K562 (cell line): Measurements from ENCODE around the gene ANXA2. TPM values are rescaled to one million over a fixed set of nuclear protein-coding genes. Genes with fewer than 3 reads are reported as not detected.

ENCODE experiments used
- CCAR2 ChIP-seq: fragments of 200-400 bp; formaldehyde crosslinking; IDR thresholded peaks from 2 replicates; pipeline ENCODE4 v1.6.1; 2017; ENCODE audit warnings: mild to moderate bottlenecking, low read depth, low read length
- CCNT2 ChIP-seq: IDR thresholded peaks from 2 replicates; pipeline ENCODE4 v1.6.1; 2011; ENCODE audit warnings: borderline replicate concordance, low read depth, mild to moderate bottlenecking, moderate library complexity, mixed read lengths, low read length; ENCODE audit not compliant: insufficient read length; ENCODE audit errors: extremely low read depth
- ETV5 ChIP-seq: sonication (generic); formaldehyde crosslinking; IDR thresholded peaks from 2 replicates; pipeline ENCODE4 v1.4.0; 2020; ENCODE audit warnings: low read depth, mild to moderate bottlenecking, missing genetic modification reagents
- EWSR1 ChIP-seq: fragments of 450-650 bp; IDR thresholded peaks from 2 replicates; pipeline ENCODE4 v1.6.1; 2018; ENCODE audit warnings: borderline replicate concordance, mild to moderate bottlenecking, low read depth, moderate library complexity; ENCODE audit not compliant: partially characterized antibody
- KAT7 ChIP-seq: sonication (generic); formaldehyde crosslinking; IDR thresholded peaks from 2 replicates; pipeline ENCODE4 v1.8.0; 2022; ENCODE audit warnings: missing genetic modification reagents, mild to moderate bottlenecking, borderline replicate concordance
- PURB ChIP-seq: sonication (generic); formaldehyde crosslinking; IDR thresholded peaks from 2 replicates; pipeline ENCODE4 v1.9.0; 2021; ENCODE audit warnings: low read depth, mild to moderate bottlenecking, missing genetic modification reagents
- SMARCC2 ChIP-seq: fragments of 450-650 bp; IDR thresholded peaks from 2 replicates; pipeline ENCODE4 v1.6.1; 2017; ENCODE audit warnings: antibody characterized with exemption, moderate library complexity, mild to moderate bottlenecking, low read depth
- SMARCE1 ChIP-seq: fragments of 450-650 bp; IDR thresholded peaks from 2 replicates; pipeline ENCODE4 v1.7.1; 2016; ENCODE audit warnings: mild to moderate bottlenecking
- SPI1 ChIP-seq: IDR thresholded peaks from 2 replicates; pipeline ENCODE4 v1.6.1; 2011; ENCODE audit warnings: low read depth, low read length, control low read depth, borderline replicate concordance
- TAF7 ChIP-seq: fragments of 450-650 bp; IDR thresholded peaks from 2 replicates; pipeline ENCODE4 v1.6.1; 2016; ENCODE audit warnings: missing genetic modification characterization, missing compliant biosample characterization
- TFAM ChIP-seq: fragments of 250-450 bp; sonication (Bioruptor Pico); conservative IDR thresholded peaks from 2 replicates; pipeline ENCODE4 v1.5.0; 2021; ENCODE audit warnings: mild to moderate bottlenecking, moderate library complexity
- ZNF133 ChIP-seq: fragments of 250-450 bp; sonication (Bioruptor Pico); IDR thresholded peaks from 2 replicates; pipeline ENCODE4 v1.4.0; 2020; ENCODE audit warnings: mild to moderate bottlenecking
- ZNF324 ChIP-seq: fragments of 250-450 bp; sonication (Bioruptor Pico); IDR thresholded peaks from 2 replicates; pipeline ENCODE4 v1.4.0; 2020; ENCODE audit warnings: mild to moderate bottlenecking
- ZNF589 ChIP-seq: fragments of 200-800 bp; sonication (Bioruptor generic); IDR thresholded peaks from 2 replicates; pipeline ENCODE4 v1.6.1; 2016; ENCODE audit warnings: low read depth, missing genetic modification characterization, missing compliant biosample characterization
- ZNF644 ChIP-seq: fragments of 200-800 bp; sonication (Bioruptor generic); IDR thresholded peaks from 2 replicates; pipeline ENCODE4 v1.6.1; 2016; ENCODE audit warnings: low read depth, missing genetic modification characterization, missing compliant biosample characterization
- polyA plus RNA-seq, 8 experiments: library from polyadenylated mRNA; depleted of rRNA in 4 of 8; stranded (reverse) in 5 of 8; unstranded in 3 of 8; fragments of >200 nt; fragmentation: Nextera tagmentation in 2 of 8; fragmentation: Illumina TruSeq in 1 of 8; extraction: Ambion mirVana in 2 of 8; extraction: Trizol in 1 of 8; gene quantifications; 2 replicates each; pipeline versions ENCODE4 v1.2.1 to v1.2.3, GENCODE V29; 2011 to 2014; ENCODE audit warnings: inconsistent platforms in 1 of 8, missing spikeins in 1 of 8
- total RNA-seq, 7 experiments: library from RNA; depleted of rRNA in 6 of 7; stranded (reverse); fragments of >200 nt in 6 of 7; fragmentation: Illumina TruSeq in 2 of 7; extraction: Trizol in 2 of 7; gene quantifications; 2 replicates each; pipeline versions ENCODE4 v1.2.1 to v1.2.3, GENCODE V29; 2011 to 2021; ENCODE audit warnings: low replicate concordance in 1 of 7
- TF ChIP-seq, protein P1 (sequence below): sonication (generic); formaldehyde crosslinking; IDR thresholded peaks from 2 replicates; pipeline ENCODE4 v1.8.0; 2023; ENCODE audit warnings: missing genetic modification reagents, mild to moderate bottlenecking, borderline replicate concordance
- TF ChIP-seq, protein P2 (sequence below), 2 experiments: IDR thresholded peaks in 1 of 2; conservative IDR thresholded peaks in 1 of 2; 2 replicates each; pipeline ENCODE4 v1.6.1; 2016; ENCODE audit warnings: low read depth in 2 of 2, mild to moderate bottlenecking in 1 of 2, missing compliant biosample characterization in 1 of 2, missing genetic modification characterization in 1 of 2, moderate library complexity in 1 of 2

ANXA2 gene
- total and polyA plus RNA-seq, 9 of the 15 experiments (the other 6 are each of a cell fraction or from before 2014, with no cell fraction given), result 301 to 1,102 (median 452) TPM

DNA sequence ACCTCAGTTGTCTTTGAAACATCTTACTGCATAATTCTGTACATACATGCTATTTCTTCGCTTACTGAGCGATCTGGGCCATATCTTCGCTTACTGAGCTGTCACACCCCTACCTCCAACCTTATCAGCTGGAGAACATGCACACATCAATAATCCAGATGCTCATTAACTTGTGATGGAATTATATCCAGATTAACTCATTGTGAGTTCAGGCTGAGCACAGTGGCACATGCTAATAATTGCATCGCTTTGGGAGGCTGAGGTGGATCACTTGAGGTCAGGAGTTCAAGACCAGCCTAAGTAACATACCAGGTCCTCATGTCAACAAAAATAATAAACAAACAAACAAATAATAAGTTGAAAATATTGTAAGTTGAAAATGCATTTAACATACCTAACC is 19.3 kb upstream of the ANXA2 start (continued):
- TF ChIP-seq, protein P1, sequence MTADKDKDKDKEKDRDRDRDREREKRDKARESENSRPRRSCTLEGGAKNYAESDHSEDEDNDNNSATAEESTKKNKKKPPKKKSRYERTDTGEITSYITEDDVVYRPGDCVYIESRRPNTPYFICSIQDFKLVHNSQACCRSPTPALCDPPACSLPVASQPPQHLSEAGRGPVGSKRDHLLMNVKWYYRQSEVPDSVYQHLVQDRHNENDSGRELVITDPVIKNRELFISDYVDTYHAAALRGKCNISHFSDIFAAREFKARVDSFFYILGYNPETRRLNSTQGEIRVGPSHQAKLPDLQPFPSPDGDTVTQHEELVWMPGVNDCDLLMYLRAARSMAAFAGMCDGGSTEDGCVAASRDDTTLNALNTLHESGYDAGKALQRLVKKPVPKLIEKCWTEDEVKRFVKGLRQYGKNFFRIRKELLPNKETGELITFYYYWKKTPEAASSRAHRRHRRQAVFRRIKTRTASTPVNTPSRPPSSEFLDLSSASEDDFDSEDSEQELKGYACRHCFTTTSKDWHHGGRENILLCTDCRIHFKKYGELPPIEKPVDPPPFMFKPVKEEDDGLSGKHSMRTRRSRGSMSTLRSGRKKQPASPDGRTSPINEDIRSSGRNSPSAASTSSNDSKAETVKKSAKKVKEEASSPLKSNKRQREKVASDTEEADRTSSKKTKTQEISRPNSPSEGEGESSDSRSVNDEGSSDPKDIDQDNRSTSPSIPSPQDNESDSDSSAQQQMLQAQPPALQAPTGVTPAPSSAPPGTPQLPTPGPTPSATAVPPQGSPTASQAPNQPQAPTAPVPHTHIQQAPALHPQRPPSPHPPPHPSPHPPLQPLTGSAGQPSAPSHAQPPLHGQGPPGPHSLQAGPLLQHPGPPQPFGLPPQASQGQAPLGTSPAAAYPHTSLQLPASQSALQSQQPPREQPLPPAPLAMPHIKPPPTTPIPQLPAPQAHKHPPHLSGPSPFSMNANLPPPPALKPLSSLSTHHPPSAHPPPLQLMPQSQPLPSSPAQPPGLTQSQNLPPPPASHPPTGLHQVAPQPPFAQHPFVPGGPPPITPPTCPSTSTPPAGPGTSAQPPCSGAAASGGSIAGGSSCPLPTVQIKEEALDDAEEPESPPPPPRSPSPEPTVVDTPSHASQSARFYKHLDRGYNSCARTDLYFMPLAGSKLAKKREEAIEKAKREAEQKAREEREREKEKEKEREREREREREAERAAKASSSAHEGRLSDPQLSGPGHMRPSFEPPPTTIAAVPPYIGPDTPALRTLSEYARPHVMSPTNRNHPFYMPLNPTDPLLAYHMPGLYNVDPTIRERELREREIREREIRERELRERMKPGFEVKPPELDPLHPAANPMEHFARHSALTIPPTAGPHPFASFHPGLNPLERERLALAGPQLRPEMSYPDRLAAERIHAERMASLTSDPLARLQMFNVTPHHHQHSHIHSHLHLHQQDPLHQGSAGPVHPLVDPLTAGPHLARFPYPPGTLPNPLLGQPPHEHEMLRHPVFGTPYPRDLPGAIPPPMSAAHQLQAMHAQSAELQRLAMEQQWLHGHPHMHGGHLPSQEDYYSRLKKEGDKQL (CRISPR knock-in tag), result no peak
- TF ChIP-seq KAT7 (no peak), TAF7 (no peak), EWSR1 (no peak), ETV5 (CRISPR knock-in tag) (no peak), TFAM (CRISPR knock-in tag) (no peak), SMARCC2 (peak; percentile 38; the same call in 1 of the 2 replicates), ZNF133 (no peak), CCNT2 (peak; percentile 35), ZNF644 (tag) (no peak), PURB (no peak), ZNF324 (no peak), SMARCE1 (peak; percentile 35; the same call in 1 of the 2 replicates), CCAR2 (no peak), ZNF589 (CRISPR knock-in tag) (no peak), SPI1 (no peak)
- TF ChIP-seq, protein P2, sequence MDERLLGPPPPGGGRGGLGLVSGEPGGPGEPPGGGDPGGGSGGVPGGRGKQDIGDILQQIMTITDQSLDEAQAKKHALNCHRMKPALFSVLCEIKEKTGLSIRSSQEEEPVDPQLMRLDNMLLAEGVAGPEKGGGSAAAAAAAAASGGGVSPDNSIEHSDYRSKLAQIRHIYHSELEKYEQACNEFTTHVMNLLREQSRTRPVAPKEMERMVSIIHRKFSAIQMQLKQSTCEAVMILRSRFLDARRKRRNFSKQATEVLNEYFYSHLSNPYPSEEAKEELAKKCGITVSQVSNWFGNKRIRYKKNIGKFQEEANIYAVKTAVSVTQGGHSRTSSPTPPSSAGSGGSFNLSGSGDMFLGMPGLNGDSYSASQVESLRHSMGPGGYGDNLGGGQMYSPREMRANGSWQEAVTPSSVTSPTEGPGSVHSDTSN (CRISPR knock-in tag; IDR thresholded peaks at IDR 0.05; ENCODE audit: low read depth), result no peak
- TF ChIP-seq, protein P2 (tag; conservative IDR thresholded peaks at IDR 0.05; ENCODE audit: low read depth), result peak; percentile 43
